Thoracic aorta (tissue), 2 donors: ENCODE results near the gene GFRA1. TPM values are rescaled to one million over a fixed set of nuclear protein-coding genes. Genes with fewer than 3 reads are reported as not detected.

ENCODE experiments used
- ATAC-seq: fragments of 150-250 bp; one replicate; pipeline ENCODE4 v1.8.0; 2017; ENCODE audit warnings: low read depth; ENCODE audit not compliant: insufficient number of reproducible peaks, low FRiP score
- DNase-seq: peaks from one replicate; pipeline ENCODE4 v3.0.0-alpha.2; 2020; ENCODE audit warnings: low spot score
- H3K27ac ChIP-seq, 2 donors: fragments of 200-600 bp; sonication (generic); 1 replicate in 1 of 2; 2 replicates in 1 of 2; pipeline ENCODE4 v1.5.1; 2016; ENCODE audit warnings: mild to moderate bottlenecking in 2 of 2, moderate library complexity in 2 of 2
- H3K27me3 ChIP-seq: fragments of 200-600 bp; sonication (generic); replicated peaks from 2 replicates; pipeline ENCODE4 v1.6.0; 2016; ENCODE audit warnings: mild to moderate bottlenecking; ENCODE audit not compliant: insufficient read depth
- H3K36me3 ChIP-seq: fragments of 200-600 bp; sonication (generic); one replicate; pipeline ENCODE4 v1.5.1; 2016
- H3K4me1 ChIP-seq, 2 donors: fragments of 200-600 bp; sonication (generic); 1 replicate in 1 of 2; 2 replicates in 1 of 2; pipeline versions ENCODE4 v1.5.1 to v1.6.0; 2016; ENCODE audit warnings: low read depth in 2 of 2, mild to moderate bottlenecking in 1 of 2; ENCODE audit not compliant: control insufficient read depth in 1 of 2
- H3K4me3 ChIP-seq: fragments of 200-600 bp; sonication (generic); 2 replicates; pipeline ENCODE4 v1.5.1; 2016; ENCODE audit warnings: mild to moderate bottlenecking
- H3K9me3 ChIP-seq: fragments of 200-600 bp; sonication (generic); 2 replicates; pipeline ENCODE4 v1.5.1; 2016
- CTCF ChIP-seq: fragments of 200-600 bp; sonication (generic); IDR thresholded peaks from one replicate; pipeline ENCODE4 v1.5.1; 2019; ENCODE audit warnings: antibody characterized with exemption
- total RNA-seq, 2 donors: library from RNA; depleted of rRNA; stranded (reverse); fragments of >200 nt; gene quantifications; one replicate each; pipeline versions ENCODE4 v1.1.0 to v1.2.3, GENCODE V29; 2016

The GFRA1 gene
- total RNA-seq: 1 to 10 TPM; 5.8 to 9.3 TPM

GRCh38 chr10:116272440-116273283 is at the start of gene GFRA1:
Gene GFRA1, minus strand, starts transcription at chr10:116273206. Its CDS starts 1,177 bp downstream, at chr10:116272029.
- Histone ChIP-seq H3K9me3 (no peaks in the 10 kb centered on the region), H3K27ac (no peak within 1 kb of the TSS), H3K4me3 (peak within 1 kb of the TSS; percentile 77), H3K36me3 (no peaks in the 10 kb centered on the region), H3K27me3 (no peaks in the 10 kb centered on the region), H3K4me1 (peaks cover 0 to 14% of the 10 kb centered on the region in 2 donors)
- no peak for TF ChIP-seq CTCF
- DNase-seq: no peak
- ATAC-seq: no peak

- Histone ChIP-seq H3K9me3 (no peaks in the 10 kb centered on the region), H3K4me3 (no peak overlapping the region), H3K27ac (no peak overlapping the region), H3K36me3 (no peaks in the 10 kb centered on the region), H3K27me3 (no peaks in the 10 kb centered on the region), H3K4me1 (no peaks in the 10 kb centered on the region)
- no peak for TF ChIP-seq CTCF
- DNase-seq (no peak), ATAC-seq (no peak)
These were observed 43.5 kb upstream of the GFRA1 start for GRCh38 chr10:116316503-116316902.

GRCh38 chr10:116312548-116312947 is 39.5 kb upstream of the GFRA1 start:
- no peaks in the 10 kb centered on the region for H3K27me3 ChIP-seq
- no peak overlapping the region for H3K27ac ChIP-seq
- no peak overlapping the region for H3K4me3 ChIP-seq
- H3K9me3 ChIP-seq: no peaks in the 10 kb centered on the region
- TF ChIP-seq CTCF: no peak
- no peaks in the 10 kb centered on the region for H3K36me3 ChIP-seq
- DNase-seq: no peak
- no peak for ATAC-seq
- no peaks in the 10 kb centered on the region for H3K4me1 ChIP-seq

- DNase-seq (no peak), ATAC-seq (no peak)
- Histone ChIP-seq H3K36me3 (no peaks in the 10 kb centered on the region), H3K27ac (no peak overlapping the region), H3K9me3 (no peaks in the 10 kb centered on the region), H3K4me3 (no peak overlapping the region), H3K27me3 (no peaks in the 10 kb centered on the region), H3K4me1 (no peaks in the 10 kb centered on the region)
- no peak for TF ChIP-seq CTCF
These were observed 38.9 kb upstream of the GFRA1 start for GRCh38 chr10:116311706-116312490.

- H3K4me3 ChIP-seq: no peak overlapping the region
- ATAC-seq (no peak), DNase-seq (no peak)
- no peak for TF ChIP-seq CTCF
- no peaks in the 10 kb centered on the region for H3K36me3 ChIP-seq
- no peaks in the 10 kb centered on the region for H3K27me3 ChIP-seq
- H3K9me3 ChIP-seq: no peaks in the 10 kb centered on the region
- no peaks in the 10 kb centered on the region for H3K4me1 ChIP-seq
- no peak overlapping the region for H3K27ac ChIP-seq
These were observed 38.0 kb upstream of the GFRA1 start for GRCh38 chr10:116311016-116311415.
